ENCODE results near the gene CHCHD3. TPM values are rescaled to one million over a fixed set of nuclear protein-coding genes. Genes with fewer than 3 reads are reported as not detected.

CHCHD3 gene
- total and polyA plus RNA-seq, 4 donors: 20.1 to 78.0 (median 46.9) TPM

DNA sequence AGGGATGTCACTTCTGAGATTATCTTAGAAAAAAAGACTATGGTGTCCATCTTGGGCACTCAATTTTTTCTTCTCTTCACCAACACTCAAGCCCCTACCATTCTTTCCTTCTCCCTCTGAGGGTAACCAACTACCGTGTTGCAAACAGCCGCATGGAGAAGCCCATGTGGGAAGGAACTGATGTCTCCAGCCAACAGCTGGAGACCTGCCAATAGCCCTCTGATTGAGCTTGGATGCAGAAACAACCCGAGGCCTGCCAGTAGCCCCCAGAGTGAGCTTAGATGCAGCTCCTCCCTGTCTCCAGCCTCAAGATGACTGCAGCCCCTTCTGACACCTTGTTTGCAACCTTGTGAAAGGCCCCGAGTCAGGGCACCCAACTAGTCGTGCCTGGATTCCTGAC, 36.4 kb upstream of the CHCHD3 start:
- WGBS, 2 donors: 54 to 65% methylated on average over 5 of the region's 5 CpGs

GRCh38 chr7:133117452-133117851, 35.6 kb upstream of the CHCHD3 start:
- Histone ChIP-seq H3K9ac (ENCODE audit: insufficient read depth in 1 of 2, low read length in 2 of 2) (no peak overlapping the region), H3K27ac (ENCODE audit: low read depth in 1 of 2, low read length in 1 of 2) (no peak overlapping the region), H3K27me3 (ENCODE audit: control insufficient read depth in 3 of 3, insufficient read depth in 3 of 3, low read length in 2 of 3) (peaks cover 0 to 25% (median 0%) of the 10 kb centered on the region in 3 donors), H3K9me3 (ENCODE audit: control insufficient read depth in 4 of 4, insufficient read depth in 3 of 4, low read length in 3 of 4) (no peaks in the 10 kb centered on the region), H3K36me3 (ENCODE audit: control insufficient read depth in 4 of 4, insufficient read depth in 4 of 4, low read length in 4 of 4) (no peaks in the 10 kb centered on the region), H3K4me1 (ENCODE audit: control insufficient read depth in 5 of 5, insufficient read depth in 5 of 5, low read length in 5 of 5) (no peaks in the 10 kb centered on the region), H3K4me3 (no peak overlapping the region)
- DNase-seq (no peak), ATAC-seq (ENCODE audit: insufficient read depth, low FRiP score) (no peak)
- 90 to 97% methylated on average over 5 of the region's 5 CpGs for WGBS, 2 donors
- TF ChIP-seq, protein P1, sequence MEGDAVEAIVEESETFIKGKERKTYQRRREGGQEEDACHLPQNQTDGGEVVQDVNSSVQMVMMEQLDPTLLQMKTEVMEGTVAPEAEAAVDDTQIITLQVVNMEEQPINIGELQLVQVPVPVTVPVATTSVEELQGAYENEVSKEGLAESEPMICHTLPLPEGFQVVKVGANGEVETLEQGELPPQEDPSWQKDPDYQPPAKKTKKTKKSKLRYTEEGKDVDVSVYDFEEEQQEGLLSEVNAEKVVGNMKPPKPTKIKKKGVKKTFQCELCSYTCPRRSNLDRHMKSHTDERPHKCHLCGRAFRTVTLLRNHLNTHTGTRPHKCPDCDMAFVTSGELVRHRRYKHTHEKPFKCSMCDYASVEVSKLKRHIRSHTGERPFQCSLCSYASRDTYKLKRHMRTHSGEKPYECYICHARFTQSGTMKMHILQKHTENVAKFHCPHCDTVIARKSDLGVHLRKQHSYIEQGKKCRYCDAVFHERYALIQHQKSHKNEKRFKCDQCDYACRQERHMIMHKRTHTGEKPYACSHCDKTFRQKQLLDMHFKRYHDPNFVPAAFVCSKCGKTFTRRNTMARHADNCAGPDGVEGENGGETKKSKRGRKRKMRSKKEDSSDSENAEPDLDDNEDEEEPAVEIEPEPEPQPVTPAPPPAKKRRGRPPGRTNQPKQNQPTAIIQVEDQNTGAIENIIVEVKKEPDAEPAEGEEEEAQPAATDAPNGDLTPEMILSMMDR (IDR thresholded peaks at IDR 0.05; ENCODE audit: control extremely low read depth, extremely low read depth): no peak

More for the DNA sequence above, 36.4 kb upstream of the CHCHD3 start:
- H3K27ac ChIP-seq (ENCODE audit: low read depth in 1 of 2, low read length in 1 of 2): no peak overlapping the region
- H3K9me3 ChIP-seq (ENCODE audit: control insufficient read depth in 4 of 4, insufficient read depth in 3 of 4, low read length in 3 of 4): no peaks in the 10 kb centered on the region
- H3K36me3 ChIP-seq (ENCODE audit: control insufficient read depth in 4 of 4, insufficient read depth in 4 of 4, low read length in 4 of 4): no peaks in the 10 kb centered on the region
- H3K4me1 ChIP-seq (ENCODE audit: control insufficient read depth in 5 of 5, insufficient read depth in 5 of 5, low read length in 5 of 5): no peaks in the 10 kb centered on the region
- peaks cover 0 to 24% (median 0%) of the 10 kb centered on the region in 3 donors for H3K27me3 ChIP-seq (ENCODE audit: control insufficient read depth in 3 of 3, insufficient read depth in 3 of 3, low read length in 2 of 3)
- H3K4me3 ChIP-seq: no peak overlapping the region
- DNase-seq (peak; percentile 72 to 88 (median 73)), ATAC-seq (ENCODE audit: insufficient read depth, low FRiP score) (no peak)
- TF ChIP-seq, protein P1 (IDR thresholded peaks at IDR 0.05; ENCODE audit: control extremely low read depth, extremely low read depth): no peak
- no peak overlapping the region for H3K9ac ChIP-seq (ENCODE audit: insufficient read depth in 1 of 2, low read length in 2 of 2)

GRCh38 chr7:133115596-133115995, 33.7 kb upstream of the CHCHD3 start:
- TF ChIP-seq, protein P1 (IDR thresholded peaks at IDR 0.05; ENCODE audit: control extremely low read depth, extremely low read depth): no peak

GRCh38 chr7:133114519-133114918, 32.6 kb upstream of the CHCHD3 start:
- peaks cover 0 to 3% (median 1%) of the 10 kb centered on the region in 4 donors for H3K9me3 ChIP-seq (ENCODE audit: control insufficient read depth in 4 of 4, insufficient read depth in 3 of 4, low read length in 3 of 4)
- H3K27ac ChIP-seq (ENCODE audit: low read depth in 1 of 2, low read length in 1 of 2): no peak overlapping the region
- WGBS, 2 donors: 83 to 91% methylated on average over 1 of the region's 1 CpG
- ATAC-seq (ENCODE audit: insufficient read depth, low FRiP score): no peak
- peaks cover 0 to 25% (median 0%) of the 10 kb centered on the region in 3 donors for H3K27me3 ChIP-seq (ENCODE audit: control insufficient read depth in 3 of 3, insufficient read depth in 3 of 3, low read length in 2 of 3)
- no peak overlapping the region for H3K4me3 ChIP-seq
- no peak overlapping the region for H3K9ac ChIP-seq (ENCODE audit: insufficient read depth in 1 of 2, low read length in 2 of 2)
- no peak for DNase-seq
- no peaks in the 10 kb centered on the region for H3K36me3 ChIP-seq (ENCODE audit: control insufficient read depth in 4 of 4, insufficient read depth in 4 of 4, low read length in 4 of 4)
- TF ChIP-seq, protein P1 (IDR thresholded peaks at IDR 0.05; ENCODE audit: control extremely low read depth, extremely low read depth): no peak
- H3K4me1 ChIP-seq (ENCODE audit: control insufficient read depth in 5 of 5, insufficient read depth in 5 of 5, low read length in 5 of 5): no peaks in the 10 kb centered on the region

More at GRCh38 chr7:133115596-133115995, 33.7 kb upstream of the CHCHD3 start:
- H3K4me3 ChIP-seq: no peak overlapping the region
- DNase-seq (peak in 1 of 3 donors; percentile 15), ATAC-seq (ENCODE audit: insufficient read depth, low FRiP score) (no peak)
- WGBS, 2 donors: 41 to 58% methylated on average over 3 of the region's 3 CpGs
- no peaks in the 10 kb centered on the region for H3K4me1 ChIP-seq (ENCODE audit: control insufficient read depth in 5 of 5, insufficient read depth in 5 of 5, low read length in 5 of 5)
- H3K36me3 ChIP-seq (ENCODE audit: control insufficient read depth in 4 of 4, insufficient read depth in 4 of 4, low read length in 4 of 4): no peaks in the 10 kb centered on the region
- H3K9ac ChIP-seq (ENCODE audit: insufficient read depth in 1 of 2, low read length in 2 of 2): no peak overlapping the region
- H3K9me3 ChIP-seq (ENCODE audit: control insufficient read depth in 4 of 4, insufficient read depth in 3 of 4, low read length in 3 of 4): peaks cover 0 to 1% (median 0%) of the 10 kb centered on the region in 4 donors
- no peak overlapping the region for H3K27ac ChIP-seq (ENCODE audit: low read depth in 1 of 2, low read length in 1 of 2)
- peaks cover 0 to 25% (median 0%) of the 10 kb centered on the region in 3 donors for H3K27me3 ChIP-seq (ENCODE audit: control insufficient read depth in 3 of 3, insufficient read depth in 3 of 3, low read length in 2 of 3)

All from lung (tissue), 12 donors.